ENCODE data around the gene GPRC5B. TPM values are rescaled to one million over a fixed set of nuclear protein-coding genes. Genes with fewer than 3 reads are reported as not detected.

The GPRC5B gene
- total RNA-seq, 1 experiment from 2014 or later = 137 TPM

- H3K36me3 Mint-ChIP-seq (ENCODE audit: insufficient read depth in 1 of 3, low read depth in 3 of 3) = peaks cover 7 to 19% (median 9%) of the 10 kb centered on the region in 3 experiments; a peak in 6 of 7 replicates
- Histone ChIP-seq H3K4me1 (ENCODE audit: insufficient read depth, low read length) (no peaks in the 10 kb centered on the region), H3K23ac (ENCODE audit: insufficient read length, low read depth, low read length) (no peak overlapping the region)
Observed at GRCh38 chr16:19812986-19813385, 71.7 kb downstream of the GPRC5B start.

More at GRCh38 chr16:19812986-19813385, 71.7 kb downstream of the GPRC5B start:
- Mint-ChIP-seq H3K4me3 (no peak overlapping the region), H3K9me3 (peaks cover 11 to 13% of the 10 kb centered on the region in 2 experiments), H3K4me1 (peaks cover 10 to 12% of the 10 kb centered on the region in 2 experiments), H3K27me3 (ENCODE audit: low read depth) (peaks cover 2% of the 10 kb centered on the region; the same call in 1 of the 2 replicates), H3K27ac (no peak overlapping the region)
- Histone ChIP-seq H2AFZ (ENCODE audit: low read length) (no peak overlapping the region), H3T11ph (ENCODE audit: low read length) (no peak overlapping the region), H4K8ac (replicated peaks; ENCODE audit: insufficient read length, low read depth, low read length) (no peak overlapping the region), H2BK12ac (ENCODE audit: insufficient read length, low read depth, low read length) (no peak overlapping the region), H4K5ac (ENCODE audit: insufficient read length, low read depth, low read length) (no peak overlapping the region), H3K27me3 (ENCODE audit: insufficient read depth, low read length) (no peaks in the 10 kb centered on the region), H2BK5ac (ENCODE audit: insufficient read length, low read length) (no peak overlapping the region), H4K20me1 (ENCODE audit: control insufficient read depth, insufficient read depth, insufficient read length) (no peaks in the 10 kb centered on the region), H3K9me3 (ENCODE audit: control insufficient read depth, low read depth, low read length) (peaks cover 8% of the 10 kb centered on the region), H2BK15ac (ENCODE audit: low read depth, low read length) (no peak overlapping the region), H3K18ac (ENCODE audit: insufficient read length, low read depth, low read length) (no peak overlapping the region), H2AK5ac (ENCODE audit: insufficient read length, low read length) (no peak overlapping the region), H3K56ac (ENCODE audit: insufficient read length, low read depth, low read length) (no peak overlapping the region), H3K79me1 (ENCODE audit: insufficient read depth, low read depth, low read length, poor library complexity, severe bottlenecking) (no peaks in the 10 kb centered on the region), H4K91ac (ENCODE audit: insufficient read length, low read depth, low read length) (no peak overlapping the region), H3K9ac (ENCODE audit: extremely low read depth, insufficient read length, low read length) (no peak overlapping the region), H3K14ac (ENCODE audit: insufficient read depth, low read length) (no peak overlapping the region), H3K4me2 (ENCODE audit: insufficient read depth, insufficient read length, low read length) (no peak overlapping the region), H2BK120ac (ENCODE audit: low read depth, low read length, poor library complexity, severe bottlenecking) (no peak overlapping the region), H3K23me2 (ENCODE audit: insufficient read length, low read depth, low read length, poor library complexity, severe bottlenecking) (no peaks in the 10 kb centered on the region), H3K4ac (ENCODE audit: low read depth, low read length) (no peak overlapping the region), H3K79me2 (ENCODE audit: insufficient read depth, low read length) (no peaks in the 10 kb centered on the region), H3K27ac (ENCODE audit: insufficient read length, low read depth, low read length) (no peak overlapping the region), H2BK20ac (ENCODE audit: low read depth, low read length, poor library complexity, severe bottlenecking) (no peak overlapping the region)
- no peak for DNase-seq
- no peak for TF ChIP-seq CTCF (conservative IDR thresholded peaks at IDR 0.05)

Data from H9 (cell line).